A549 treated with ZK216348 at 1 μM for 4 hours (cell line): ENCODE measurements around the gene IL17RB. TPM values are rescaled to one million over a fixed set of nuclear protein-coding genes. Genes with fewer than 3 reads are reported as not detected.

ENCODE experiments used
- total RNA-seq: library from RNA; stranded (reverse); fragments of 200-300 nt; extraction: Qiagen RNA extraction; gene quantifications from 5 replicates; pipeline ENCODE4 v1.2.3, GENCODE V29; 2022; ENCODE audit warnings: low read depth

IL17RB gene, protein sequence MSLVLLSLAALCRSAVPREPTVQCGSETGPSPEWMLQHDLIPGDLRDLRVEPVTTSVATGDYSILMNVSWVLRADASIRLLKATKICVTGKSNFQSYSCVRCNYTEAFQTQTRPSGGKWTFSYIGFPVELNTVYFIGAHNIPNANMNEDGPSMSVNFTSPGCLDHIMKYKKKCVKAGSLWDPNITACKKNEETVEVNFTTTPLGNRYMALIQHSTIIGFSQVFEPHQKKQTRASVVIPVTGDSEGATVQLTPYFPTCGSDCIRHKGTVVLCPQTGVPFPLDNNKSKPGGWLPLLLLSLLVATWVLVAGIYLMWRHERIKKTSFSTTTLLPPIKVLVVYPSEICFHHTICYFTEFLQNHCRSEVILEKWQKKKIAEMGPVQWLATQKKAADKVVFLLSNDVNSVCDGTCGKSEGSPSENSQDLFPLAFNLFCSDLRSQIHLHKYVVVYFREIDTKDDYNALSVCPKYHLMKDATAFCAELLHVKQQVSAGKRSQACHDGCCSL
- 0.48 to 1.2 TPM (median 0.87 TPM) in 5 replicates for total RNA-seq

DNA sequence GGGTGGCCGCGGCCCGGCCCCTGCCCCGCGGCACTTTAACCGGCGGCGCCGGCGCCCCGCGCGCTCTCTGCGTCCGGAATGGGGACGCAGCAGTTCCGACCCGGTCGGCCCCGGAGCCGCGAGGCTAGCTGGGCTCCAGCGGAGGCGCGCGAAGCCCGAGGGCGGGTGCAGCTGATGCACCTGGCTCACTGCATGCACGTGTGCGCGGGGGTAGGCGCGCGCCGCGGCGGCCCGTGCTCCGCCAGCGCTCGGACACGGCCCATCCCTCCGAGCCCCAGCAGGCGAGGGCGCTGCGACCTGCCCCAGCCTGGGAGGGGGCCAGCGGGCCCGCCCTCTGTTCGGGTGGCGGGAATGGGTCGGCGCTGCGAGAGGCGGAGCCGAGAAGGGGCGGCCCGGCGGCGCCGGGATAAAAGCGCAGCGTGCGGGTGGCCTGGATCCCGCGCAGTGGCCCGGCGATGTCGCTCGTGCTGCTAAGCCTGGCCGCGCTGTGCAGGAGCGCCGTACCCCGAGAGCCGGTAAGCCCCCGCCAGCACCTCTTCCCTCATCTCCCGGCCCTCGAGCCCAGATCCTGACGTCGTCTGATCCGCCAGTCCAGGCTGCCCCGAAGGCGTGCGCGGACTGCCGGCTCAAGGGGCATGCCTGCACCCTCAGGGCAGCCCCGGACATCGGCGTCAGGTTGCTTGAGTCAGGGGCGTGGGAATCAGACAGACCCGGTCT, at the start of gene IL17RB, which contains the start of gene CHDH:
Gene IL17RB, plus strand, starts transcription at position 435 of the 717 bp plus-strand sequence. Its CDS starts 21 bp downstream, at position 456.
Gene CHDH, minus strand, starts transcription at position 286 of the 717 bp plus-strand sequence. CDS start 22,411 bp downstream, outside the sequence.

GRCh38 chr3:53881691-53882593, 35.6 kb downstream of the IL17RB start, which contains the start of gene ACTR8:
Gene ACTR8 (minus strand): TSS chr3:53882152. CDS start chr3:53882101, 51 bp downstream.

GRCh38 chr3:53891497-53892285, 45.3 kb downstream of the IL17RB start, which contains the start of gene SELENOK:
Gene SELENOK (minus strand): TSS chr3:53891859.

Other genes starting within 250 kb of the IL17RB start
- 1.4 to 3.0 TPM (median 2.3 TPM) in 5 replicates for gene CHDH, start 149 bp upstream of the IL17RB start, total RNA-seq
- gene ACTR8, start 35.6 kb downstream of the IL17RB start, total RNA-seq, result 14.5 to 17.8 TPM (median 15.9 TPM) in 5 replicates
- gene SELENOK, start 45.3 kb downstream of the IL17RB start, total RNA-seq, result 16.3 to 39.3 TPM (median 20.6 TPM) in 5 replicates